ENCODE data around the gene ETV6. TPM values are rescaled to one million over a fixed set of nuclear protein-coding genes. Genes with fewer than 3 reads are reported as not detected.

Gene ETV6
- total RNA-seq, 1 donor from 2014 or later = 25.3 TPM

DNA sequence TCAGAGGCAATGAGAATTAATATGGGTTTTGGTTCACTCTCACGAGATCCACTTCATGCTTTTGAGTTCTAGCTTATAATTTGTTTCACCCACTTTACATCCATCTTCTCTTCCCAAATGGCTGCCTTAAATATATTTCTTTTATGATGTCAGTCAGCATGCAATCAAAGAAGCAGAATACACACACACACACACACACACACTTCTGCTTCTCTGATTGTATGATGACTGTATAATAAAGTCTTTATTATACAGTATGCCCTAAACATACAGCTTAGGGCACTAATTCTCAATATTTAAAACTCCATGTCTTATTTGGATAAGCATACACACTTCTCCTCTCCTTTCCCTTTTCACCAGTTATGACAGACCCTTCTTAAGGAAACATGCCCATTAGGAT, 6.7 kb upstream of the ETV6 start:
- intact Hi-C loops (cut with micrococcal nuclease) = no loop called here

DNA sequence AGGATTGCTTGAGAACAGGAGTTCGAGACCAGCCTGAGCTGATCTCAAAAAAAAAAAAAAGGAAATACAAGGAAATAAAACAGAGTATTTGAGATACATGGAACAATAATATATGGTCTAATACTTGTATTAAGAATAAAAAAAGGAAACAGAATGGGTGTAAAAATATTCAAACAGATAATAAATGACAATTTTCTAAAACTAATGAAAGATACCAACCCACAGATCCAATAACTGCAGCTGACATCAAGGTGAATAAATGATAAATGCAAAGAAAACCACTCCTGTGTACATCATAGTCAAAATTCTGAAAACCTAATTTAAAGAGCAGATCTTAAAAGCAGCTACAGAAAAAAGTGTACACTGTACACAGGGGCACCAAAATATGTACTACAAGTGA, 4.1 kb upstream of the ETV6 start:
- intact Hi-C loops (cut with micrococcal nuclease) = no loop called here

DNA sequence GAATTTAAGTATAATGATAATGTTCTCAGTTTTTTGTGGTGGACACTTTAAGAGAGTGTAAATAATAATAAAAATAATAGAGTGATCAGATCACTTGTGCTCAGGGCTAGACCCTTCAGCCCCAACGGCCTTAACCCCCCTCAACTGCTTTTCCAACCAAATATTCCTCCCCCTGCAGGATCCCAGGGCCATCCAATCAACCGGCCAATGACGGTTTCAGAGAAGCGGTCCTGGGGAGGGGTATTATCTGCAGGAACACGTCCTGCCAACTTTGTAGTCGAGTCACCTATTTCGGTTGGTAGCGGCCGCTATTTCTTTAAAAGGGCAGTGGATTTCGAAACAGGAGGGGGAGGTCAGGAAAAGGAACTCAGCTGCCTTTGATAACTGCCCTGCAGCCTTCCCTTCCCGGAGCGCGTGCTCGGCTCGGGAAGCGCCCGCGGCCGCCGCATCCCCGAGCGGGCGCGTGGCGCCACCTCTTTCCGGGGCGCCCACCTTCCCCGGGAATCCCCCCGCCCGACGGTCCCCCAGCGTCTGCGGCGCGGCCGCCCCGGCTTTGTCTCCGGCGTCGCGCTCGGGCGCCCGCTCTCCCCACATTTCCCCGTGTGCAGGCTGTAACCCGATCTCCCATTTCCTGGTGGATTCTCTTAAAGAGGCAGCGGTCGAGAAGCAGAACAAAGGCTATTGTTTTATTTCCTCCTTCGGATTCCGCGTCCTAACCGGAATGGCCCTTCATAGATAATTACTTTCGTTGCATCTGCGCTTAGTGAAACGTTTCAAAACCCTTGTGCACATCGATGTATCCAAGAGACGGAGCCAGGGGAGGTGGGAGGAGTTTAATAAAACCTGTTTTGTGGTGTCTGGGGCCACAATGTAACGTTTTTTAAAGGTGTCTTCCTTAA, 711 bp upstream of the ETV6 start:
- intact Hi-C loops (cut with micrococcal nuclease) = loop anchor here (1.0 kb wide), 2 partner anchors 333 to 362 kb away; no protein-coding TSS in a partner anchor

DNA sequence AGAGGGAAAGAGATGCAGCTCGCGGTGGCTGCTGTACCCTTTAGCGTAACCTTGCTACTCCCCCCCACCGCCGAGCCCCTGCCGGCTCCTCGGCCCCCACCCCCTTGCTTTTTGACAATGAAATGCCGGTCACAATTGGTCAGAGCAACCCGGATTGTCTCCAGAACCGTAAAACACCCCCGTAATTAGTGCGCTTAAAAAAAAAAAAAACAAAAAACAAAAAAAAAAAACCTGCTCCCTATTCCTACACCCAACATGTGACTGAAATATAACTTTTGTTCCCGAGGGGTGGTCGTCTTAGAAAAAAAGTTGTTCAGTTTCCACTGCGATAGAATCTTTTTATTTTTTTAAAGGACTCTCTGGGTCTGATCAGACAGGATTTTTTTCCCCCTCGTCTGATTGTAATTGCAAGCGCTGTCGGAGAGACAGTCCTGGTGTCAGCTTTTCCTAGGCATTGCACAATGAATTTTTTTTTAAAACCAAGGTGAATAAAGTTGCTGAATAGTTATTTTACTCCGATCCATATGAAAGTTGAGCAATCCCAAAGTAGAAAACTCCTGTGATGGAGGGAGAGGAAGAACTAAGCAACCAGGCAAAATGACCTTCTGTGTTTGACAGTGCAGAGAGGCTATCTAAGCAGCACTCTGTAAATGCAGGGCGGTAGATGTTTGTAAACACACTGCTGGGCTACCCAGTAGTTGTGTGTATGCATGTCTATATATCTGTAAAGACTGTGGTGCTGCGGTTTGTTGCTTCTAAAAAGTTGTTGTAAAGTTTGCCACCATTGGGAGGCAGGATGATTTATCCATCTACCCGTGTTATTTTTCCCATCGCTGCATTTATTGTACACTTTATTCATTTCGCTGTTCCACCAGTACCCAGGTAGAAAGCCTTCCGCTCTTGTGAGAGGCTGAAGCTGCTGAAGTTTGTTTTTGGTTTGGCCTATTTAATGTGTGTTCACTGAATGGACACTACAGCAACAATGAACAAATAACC, 1.1 kb downstream of the ETV6 start:
- intact Hi-C loops (cut with micrococcal nuclease) = loop anchor here (2.0 to 10.0 kb wide), 6 partner anchors 70 to 1038 kb away; partner anchors contain the start of genes BORCS5, MAGOHB and MANSC1

DNA sequence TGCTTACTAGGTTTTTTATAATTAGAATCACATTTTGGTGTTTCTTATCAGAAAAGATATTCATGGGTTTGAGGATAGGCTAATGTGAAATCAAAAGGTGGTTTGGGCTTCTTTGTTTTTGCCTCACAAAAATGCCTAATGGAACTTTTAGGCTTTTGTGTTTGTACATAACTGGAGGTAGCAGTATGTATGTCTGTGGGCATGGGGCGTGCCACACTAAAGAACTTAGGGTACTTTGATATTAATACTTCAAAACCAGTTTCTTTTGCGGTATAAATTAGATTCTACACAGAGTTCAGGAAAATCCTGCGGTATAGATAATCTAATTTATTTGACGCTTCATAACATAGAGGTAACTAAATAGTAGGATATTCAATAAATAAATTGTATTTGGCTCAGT, 1.9 kb downstream of the ETV6 start:
- intact Hi-C loops (cut with micrococcal nuclease) = loop anchor here (2.0 to 10.0 kb wide), 6 partner anchors 71 to 1039 kb away; partner anchors contain the start of genes BORCS5, MAGOHB and MANSC1

DNA sequence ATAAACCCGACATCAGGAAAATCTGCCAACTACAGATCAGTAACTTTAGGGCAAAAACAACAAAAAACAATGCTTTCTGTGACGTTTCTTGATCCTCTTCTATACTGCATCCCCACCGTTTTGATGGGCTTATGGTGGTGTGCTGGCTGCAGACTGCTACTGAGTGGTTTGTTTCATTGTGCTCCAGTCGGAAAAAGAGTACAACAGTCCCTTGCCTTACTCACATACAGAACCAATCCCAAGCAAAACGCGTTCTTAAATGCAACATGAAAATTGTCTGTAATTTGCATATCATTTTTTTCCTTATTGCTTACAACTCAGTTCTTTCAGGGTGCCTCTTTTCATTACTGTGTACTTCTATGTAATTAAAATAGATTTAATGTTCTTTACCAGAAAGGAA, 2.3 kb downstream of the ETV6 start:
- intact Hi-C loops (cut with micrococcal nuclease) = loop anchor here (1.0 to 10.0 kb wide), 7 partner anchors 71 to 1039 kb away; partner anchors contain the start of genes BORCS5, MAGOHB and MANSC1

DNA sequence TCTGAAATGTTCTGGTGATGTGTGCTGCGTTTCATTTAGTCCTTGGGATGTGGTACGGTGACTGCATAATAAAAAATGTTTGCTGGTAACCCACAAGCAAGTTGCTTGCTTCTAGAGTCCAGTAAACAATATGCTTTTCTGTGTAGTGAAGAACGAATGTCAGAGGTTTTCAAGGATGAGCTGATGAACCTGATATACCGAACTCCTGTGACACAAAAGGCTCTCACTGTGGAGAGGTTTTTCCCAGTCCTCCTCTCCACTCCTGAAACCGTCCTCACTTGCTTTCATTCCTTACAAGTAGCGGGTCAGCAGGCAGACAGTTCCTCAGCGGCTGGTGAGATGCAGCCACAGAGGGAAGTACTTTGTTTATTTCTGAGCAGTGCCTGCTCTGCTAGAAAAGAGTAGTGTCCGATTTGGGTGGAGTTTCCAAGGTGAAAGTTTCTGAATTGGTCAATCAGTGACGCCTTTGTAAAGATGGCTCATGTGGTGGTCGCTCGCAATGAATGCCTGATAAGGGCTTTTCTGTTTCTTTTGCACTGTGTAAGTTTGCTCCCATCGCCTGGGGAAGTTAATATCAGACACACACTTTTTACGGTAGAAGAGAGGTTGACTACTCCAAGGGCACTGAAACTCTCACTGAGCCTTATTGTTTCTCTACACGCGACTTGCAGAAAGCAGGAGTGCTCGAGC, 3.0 kb downstream of the ETV6 start:
- intact Hi-C loops (cut with micrococcal nuclease) = loop anchor here (1.0 to 10.0 kb wide), 5 partner anchors 80 to 702 kb away; partner anchors contain the start of genes BORCS5 and MANSC1

DNA sequence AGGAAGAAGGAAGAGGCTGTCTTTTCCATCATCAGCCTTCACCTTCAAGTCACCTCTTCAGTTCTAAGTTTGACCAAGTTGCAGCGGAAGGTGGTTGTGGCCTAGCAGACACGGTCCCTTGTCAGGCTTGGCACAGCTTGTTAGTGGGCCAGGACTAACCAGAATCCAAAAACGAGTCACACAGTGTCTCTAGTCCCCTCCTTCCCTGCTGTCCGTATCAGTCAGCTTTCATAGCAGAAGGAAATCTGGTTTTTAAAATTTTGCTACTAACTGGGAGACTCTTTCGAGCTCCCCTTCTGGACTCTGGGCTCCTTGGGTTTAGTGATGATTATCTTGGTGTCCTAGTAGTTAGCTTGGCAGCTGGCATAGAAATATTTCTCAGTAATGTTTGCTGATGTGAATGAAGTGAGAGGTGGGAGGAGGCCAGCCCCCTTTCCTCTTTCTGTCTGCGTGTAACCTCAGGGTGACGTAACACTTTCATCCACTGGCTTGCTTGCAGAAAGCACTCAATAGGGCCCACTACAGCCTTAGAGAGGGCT, 3.8 kb downstream of the ETV6 start:
- intact Hi-C loops (cut with micrococcal nuclease) = loop anchor here (5.0 to 10.0 kb wide), 4 partner anchors 79 to 702 kb away; partner anchors contain the start of genes BORCS5 and MANSC1

DNA sequence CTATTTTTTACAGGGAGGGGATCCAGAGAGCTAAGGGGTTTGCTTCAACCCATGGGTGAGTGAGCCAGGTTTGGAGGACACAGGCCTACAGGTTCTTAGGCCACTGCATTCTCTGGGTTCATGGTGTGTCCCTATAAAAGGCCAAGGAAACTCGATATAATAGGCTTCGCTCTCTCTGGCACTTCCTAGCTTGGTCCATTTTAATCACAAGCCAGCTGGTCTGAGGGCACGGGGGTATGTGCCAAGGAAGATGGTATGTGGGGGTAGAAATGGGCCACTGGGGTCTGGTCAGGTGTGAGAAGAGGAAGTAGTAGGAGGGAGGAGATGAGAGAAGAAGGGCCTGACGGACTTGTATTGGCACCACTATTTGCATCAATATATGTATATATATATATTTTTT, 4.9 kb downstream of the ETV6 start:
- intact Hi-C loops (cut with micrococcal nuclease) = loop anchor here (5.0 to 10.0 kb wide), 4 partner anchors 78 to 700 kb away; partner anchors contain the start of genes BORCS5 and MANSC1

DNA sequence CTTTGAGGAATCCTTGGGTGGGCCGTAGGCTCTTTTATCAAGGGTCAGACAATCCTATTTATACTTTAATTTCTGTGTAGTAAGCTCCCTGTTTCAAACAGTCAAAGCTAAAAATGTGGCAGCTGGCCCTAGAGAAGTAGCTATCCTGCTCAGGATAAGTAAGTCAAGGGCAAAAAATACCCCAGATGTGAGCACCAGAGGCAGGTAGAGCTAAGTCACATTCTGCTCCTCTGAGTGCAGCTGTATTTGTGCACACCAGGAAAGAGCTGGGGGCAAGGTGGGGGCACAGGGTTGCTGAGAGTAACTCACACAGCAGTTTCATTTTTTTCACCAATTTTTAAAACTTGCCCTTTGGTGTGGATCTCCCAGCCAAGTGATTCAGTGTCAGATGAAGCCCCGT, 5.3 kb downstream of the ETV6 start:
- intact Hi-C loops (cut with micrococcal nuclease) = loop anchor here (5.0 to 10.0 kb wide), 4 partner anchors 77 to 700 kb away; partner anchors contain the start of genes BORCS5 and MANSC1

DNA sequence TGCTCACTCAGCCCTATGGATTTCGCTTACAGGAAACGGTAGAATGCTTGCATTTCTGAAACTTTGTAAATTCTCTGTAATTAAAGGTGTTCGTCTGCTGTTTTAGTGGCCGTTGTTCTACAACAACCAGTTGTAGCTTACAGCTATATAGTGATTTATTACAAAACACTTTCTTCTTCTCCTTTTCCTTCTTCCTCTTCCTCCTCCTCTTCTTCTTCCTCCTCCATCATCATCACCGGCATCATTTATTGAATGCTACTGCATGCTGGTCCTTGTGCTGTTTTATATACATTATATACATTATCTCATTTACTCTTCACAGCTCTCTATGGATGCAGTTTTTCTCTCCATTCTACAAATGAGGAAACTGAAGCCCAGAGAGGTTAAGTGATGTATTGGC, 6.4 kb downstream of the ETV6 start:
- intact Hi-C loops (cut with micrococcal nuclease) = loop anchor here (10.0 kb wide), 1 partner anchor 699 kb away; the partner anchor contains the start of genes BORCS5 and MANSC1

DNA sequence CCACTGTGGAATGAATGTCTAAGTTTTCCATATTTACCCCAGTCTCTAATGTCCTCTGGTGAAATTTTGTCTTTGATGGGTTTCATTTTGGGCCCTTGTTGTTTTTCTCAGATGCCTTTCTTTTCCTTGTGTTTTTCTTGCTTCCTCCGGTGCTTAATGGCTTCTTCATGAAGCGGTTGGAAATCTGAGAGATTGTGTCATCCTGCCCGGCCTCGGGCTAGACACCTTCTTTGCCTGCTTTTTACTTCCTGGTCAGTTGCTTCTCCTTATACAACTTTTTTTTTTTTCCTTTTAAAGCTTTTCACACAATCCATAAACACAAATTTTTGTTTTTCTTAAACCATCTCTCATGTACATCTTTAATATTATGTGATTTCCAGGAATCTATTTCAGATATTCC, 7.1 kb downstream of the ETV6 start:
- intact Hi-C loops (cut with micrococcal nuclease) = loop anchor here (10.0 kb wide), 1 partner anchor 698 kb away; the partner anchor contains the start of genes BORCS5 and MANSC1

DNA sequence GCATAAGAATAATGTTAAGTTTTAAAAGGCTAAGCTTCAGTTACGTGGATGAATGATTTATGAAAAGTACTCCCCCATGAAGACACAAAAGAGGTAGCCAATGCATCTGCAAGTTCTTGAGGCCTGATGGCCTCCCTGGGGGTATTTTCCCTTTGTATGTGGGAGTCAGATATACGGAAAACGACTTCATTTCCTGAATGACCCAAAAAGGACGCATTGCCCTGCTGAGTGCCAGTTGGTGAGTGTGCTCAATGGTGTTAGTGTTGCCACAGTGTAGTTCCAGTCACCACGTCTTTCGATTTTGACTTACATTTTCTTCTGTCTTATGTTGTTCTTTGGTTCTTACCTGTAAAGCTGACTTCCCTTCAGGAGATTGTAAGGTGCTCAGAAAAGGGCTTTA, 8.0 kb downstream of the ETV6 start:
- intact Hi-C loops (cut with micrococcal nuclease) = loop anchor here (10.0 kb wide), 1 partner anchor 697 kb away; the partner anchor contains the start of genes BORCS5 and MANSC1

DNA sequence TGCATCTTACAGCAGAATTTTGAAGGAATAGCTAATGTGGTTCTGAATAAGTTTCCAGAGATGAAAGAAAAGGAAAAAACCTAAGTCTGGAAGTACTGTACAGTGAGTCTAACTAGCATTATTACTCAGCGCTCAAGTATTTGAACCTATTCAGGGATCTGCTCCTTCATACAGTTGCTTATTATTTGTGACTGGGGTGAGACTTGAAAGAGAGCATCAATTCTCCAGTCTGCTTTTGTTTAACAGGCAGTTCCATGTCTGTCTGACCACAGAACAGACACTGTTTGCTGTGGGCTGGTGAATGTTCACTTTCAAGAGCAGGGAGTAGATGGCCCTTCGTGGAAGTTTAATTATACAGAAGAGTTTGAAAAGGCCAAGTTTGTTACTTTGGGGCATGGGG, 9.3 kb downstream of the ETV6 start:
- intact Hi-C loops (cut with micrococcal nuclease) = loop anchor here (10.0 kb wide), 1 partner anchor 696 kb away; the partner anchor contains the start of genes BORCS5 and MANSC1

DNA sequence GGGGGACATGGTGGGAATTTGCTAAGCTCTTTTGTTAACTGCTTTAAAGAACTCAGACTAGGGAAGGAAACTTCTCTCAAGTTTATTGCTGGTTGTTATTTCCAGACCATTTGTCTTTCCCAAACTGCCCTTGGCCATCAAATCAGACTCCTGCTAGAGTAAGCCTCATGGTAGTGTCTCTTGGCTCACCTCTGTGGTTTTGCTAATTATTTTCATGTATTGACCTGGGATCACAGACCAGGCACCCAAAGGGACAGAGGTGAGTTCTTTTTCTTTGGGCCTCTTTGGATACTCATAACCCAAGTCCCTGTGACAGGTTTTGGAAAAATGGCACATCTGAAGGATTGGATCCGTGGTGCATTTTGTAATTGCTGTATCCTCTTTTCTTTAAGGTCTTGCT, 11.2 kb downstream of the ETV6 start:
- intact Hi-C loops (cut with micrococcal nuclease) = no loop called here

DNA sequence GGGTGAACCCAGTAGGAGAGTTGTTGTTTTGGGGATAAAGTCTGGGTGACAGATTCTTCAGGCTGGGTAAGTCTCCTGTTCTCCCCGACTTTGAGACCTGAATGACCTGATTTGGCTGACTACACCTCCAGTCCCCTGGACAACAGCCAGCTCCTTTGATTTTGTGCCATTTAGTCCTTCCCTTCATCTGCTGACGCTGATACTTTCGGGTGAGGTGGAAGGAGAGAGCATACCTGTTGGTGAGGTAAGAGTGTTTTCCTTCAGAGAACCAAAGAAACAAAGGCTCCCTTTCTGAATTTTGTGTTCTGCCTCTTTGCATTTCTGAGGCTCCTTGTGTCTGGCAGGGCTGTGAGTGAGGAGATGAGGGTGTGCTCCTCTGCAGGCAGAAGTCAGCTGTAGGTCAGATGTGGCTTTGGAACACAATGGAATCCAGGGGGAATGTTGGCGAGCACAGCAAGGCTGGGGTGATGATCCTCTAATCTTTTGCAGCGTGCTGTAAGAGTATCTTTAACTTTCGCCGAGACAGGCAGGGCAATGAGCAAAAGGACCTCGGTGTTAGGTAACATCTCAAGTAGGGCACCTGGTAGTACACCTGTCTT, 12.1 kb downstream of the ETV6 start:
- intact Hi-C loops (cut with micrococcal nuclease) = no loop called here

DNA sequence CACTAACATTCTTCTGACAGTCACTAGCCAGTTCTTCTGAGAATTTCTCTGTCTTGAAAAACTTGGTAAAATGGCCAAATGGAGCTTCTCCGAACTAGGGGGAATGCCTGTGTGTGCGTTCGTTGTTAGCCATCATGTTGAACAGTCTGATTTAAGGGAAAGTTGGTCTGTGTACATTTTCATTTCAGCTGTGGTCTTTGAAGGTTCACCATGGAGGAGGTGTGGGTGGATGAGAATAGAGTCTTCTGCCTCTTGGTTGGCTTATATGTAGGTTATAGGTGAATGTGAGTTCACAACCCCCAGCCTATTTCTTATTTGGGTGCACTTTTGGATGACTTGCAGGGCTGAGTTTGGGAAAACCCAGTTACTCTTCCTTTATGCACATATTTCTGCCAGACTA, 12.9 kb downstream of the ETV6 start:
- intact Hi-C loops (cut with micrococcal nuclease) = no loop called here

DNA sequence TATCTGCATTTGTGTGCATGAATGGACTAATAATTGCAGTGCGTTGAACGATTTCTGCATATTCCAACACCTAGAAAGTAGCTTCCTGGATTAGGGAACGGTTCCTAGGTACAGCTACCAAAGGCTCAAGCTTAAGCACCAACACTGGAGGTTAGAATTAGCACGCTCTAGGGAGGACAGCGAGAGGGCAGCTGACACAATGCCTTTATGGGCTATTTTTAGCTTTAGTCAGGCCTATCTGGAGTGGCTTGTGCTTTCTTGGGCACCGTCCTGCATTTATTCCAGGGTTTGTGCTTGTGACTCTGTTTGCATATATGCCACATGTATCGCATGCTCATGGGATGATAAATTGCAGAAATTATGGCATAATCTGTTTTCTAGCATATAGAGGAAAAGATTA, 13.7 kb downstream of the ETV6 start:
- intact Hi-C loops (cut with micrococcal nuclease) = no loop called here

DNA sequence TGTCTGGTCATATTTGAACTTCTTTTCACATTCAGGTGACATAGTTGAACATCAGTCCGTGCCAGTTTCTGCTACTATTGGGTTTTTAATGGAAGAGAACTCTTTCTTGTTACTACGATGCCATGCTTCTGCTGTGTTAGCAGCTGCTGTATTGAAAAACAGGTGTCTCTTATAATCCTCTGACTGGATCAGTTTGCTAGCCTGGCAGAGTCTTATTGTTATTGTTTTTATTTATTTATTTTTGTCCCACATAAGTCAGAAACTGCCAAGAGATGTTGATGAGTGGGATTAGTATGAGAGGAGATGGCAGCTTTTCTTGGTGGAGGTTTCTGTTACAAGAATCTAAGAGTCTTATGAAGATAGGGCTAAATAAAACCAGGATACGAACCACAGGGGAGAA, 14.6 kb downstream of the ETV6 start:
- intact Hi-C loops (cut with micrococcal nuclease) = no loop called here
